K562 (cell line): ENCODE measurements around the gene KLK15. TPM values are rescaled to one million over a fixed set of nuclear protein-coding genes. Genes with fewer than 3 reads are reported as not detected.
A peak's percentile ranks its signal among the peaks of the same experiment; 100 is the strongest.

Source experiments
- ATAC-seq: fragments of 200-7000 bp; cut with Tn5 transposase; 3 replicates; pipeline ENCODE4 v1.9.1; 2020; ENCODE audit warnings: moderate library complexity
- BruUV-seq: library from RNA; stranded (reverse); fragments of 400-500 nt; replicated peaks from 2 replicates; lab custom pipeline; 2021; lab: Mats Ljungman, UMichigan
- CTCF ChIA-PET: fragments of 300-600 bp; formaldehyde crosslinking; extraction: SDS; loops from one replicate; lab custom pipeline; 2021; ENCODE audit warnings: low intra/inter-chr PET ratio; lab: Yijun Ruan, JAX
- POLR2A ChIA-PET: fragments of 300-600, 350-650 bp; sonication (Branson Sonifier 250); formaldehyde crosslinking; extraction: SDS; loops from one replicate; lab custom pipeline; 2021; ENCODE audit warnings: antibody characterized with exemption, inconsistent platforms; lab: Yijun Ruan, JAX
- DNase-seq, 4 experiments: peaks; one replicate each; pipeline versions ENCODE4 v3.0.0 to v3.0.0-alpha.2; 2011 to 2018; ENCODE audit warnings: low spot score in 3 of 4, mixed read lengths in 3 of 4; ENCODE audit errors: extremely low read depth in 1 of 4
- FAIRE-seq: peaks from 2 replicates; lab custom pipeline; 2011; peaks lifted over from hg19 to GRCh38; lab: Jason Lieb, UNC
- H2AFZ ChIP-seq: 2 replicates; pipeline ENCODE4 v1.6.0; 2011; ENCODE audit warnings: low read depth, low read length, control low read depth, inconsistent platforms
- H3K27ac ChIP-seq: fragments of 200-600 bp; 3 replicates; pipeline ENCODE4 v1.8.0; 2011; ENCODE audit warnings: low read depth, mild to moderate bottlenecking, control low read depth, inconsistent platforms, low read length, moderate library complexity, mixed read lengths; ENCODE audit errors: extremely low read depth
- H3K27me3 ChIP-seq, 2 experiments: fragments of 300-600 bp in 1 of 2; 2 replicates in 1 of 2; 3 replicates in 1 of 2; pipeline versions ENCODE4 v1.6.0 to v1.8.0; 2011; ENCODE audit warnings: inconsistent platforms in 2 of 2, low read length in 2 of 2, mild to moderate bottlenecking in 1 of 2, mixed read lengths in 1 of 2, moderate library complexity in 1 of 2; ENCODE audit not compliant: control insufficient read depth in 2 of 2, insufficient read depth in 2 of 2
- H3K36me3 ChIP-seq: fragments of 300-600 bp; 3 replicates; pipeline ENCODE4 v1.8.0; 2011; ENCODE audit warnings: mild to moderate bottlenecking, low read length, inconsistent platforms; ENCODE audit not compliant: control insufficient read depth, insufficient read depth
- H3K4me1 ChIP-seq, 2 experiments: fragments of 200-600 bp in 1 of 2; replicated peaks in 1 of 2; 2 replicates in 1 of 2; 3 replicates in 1 of 2; pipeline versions ENCODE4 v1.5.1 to v1.8.0; 2011; ENCODE audit warnings: inconsistent platforms in 2 of 2, low read length in 2 of 2, mild to moderate bottlenecking in 1 of 2, mixed read lengths in 1 of 2, moderate library complexity in 1 of 2; ENCODE audit not compliant: control insufficient read depth in 2 of 2, insufficient read depth in 2 of 2
- H3K4me2 ChIP-seq: 2 replicates; pipeline ENCODE4 v1.6.1; 2011; ENCODE audit warnings: low read length, control low read depth, inconsistent platforms, mixed read lengths; ENCODE audit not compliant: insufficient read depth
- H3K4me3 ChIP-seq: fragments of 200-600 bp; sonication (generic), shearing (Covaris generic); 2 replicates; pipeline ENCODE4 v1.5.1; 2016; ENCODE audit warnings: control low read depth, inconsistent platforms
- H3K79me2 ChIP-seq: fragments of 200-600 bp; 3 replicates; pipeline ENCODE4 v1.8.0; 2011; ENCODE audit warnings: low read length, inconsistent platforms; ENCODE audit not compliant: control insufficient read depth, insufficient read depth
- H3K9ac ChIP-seq, 2 experiments: 2 replicates each; pipeline versions ENCODE4 v1.6.0 to v1.6.1; 2011; ENCODE audit warnings: low read depth in 2 of 2, low read length in 2 of 2, control low read depth in 1 of 2, inconsistent platforms in 1 of 2, mild to moderate bottlenecking in 1 of 2, mixed read lengths in 1 of 2; ENCODE audit not compliant: insufficient read depth in 1 of 2
- H3K9me1 ChIP-seq: one replicate; pipeline ENCODE4 v1.6.0; 2011; ENCODE audit warnings: inconsistent platforms, mild to moderate bottlenecking, low read length, moderate library complexity; ENCODE audit not compliant: control insufficient read depth, insufficient read depth
- H3K9me3 ChIP-seq: replicated peaks from 2 replicates; pipeline ENCODE4 v1.5.1; 2011; ENCODE audit warnings: low read depth, low read length, inconsistent platforms; ENCODE audit not compliant: control insufficient read depth, insufficient read depth
- H4K20me1 ChIP-seq: replicated peaks from 2 replicates; pipeline ENCODE4 v1.6.1; 2011; ENCODE audit warnings: low read length, inconsistent platforms, mixed read lengths; ENCODE audit not compliant: control insufficient read depth, insufficient read depth
- ATF1 ChIP-seq, 2 experiments: fragments of 450-650 bp in 1 of 2; IDR thresholded peaks; 2 replicates each; pipeline ENCODE4 v1.6.1; 2016; ENCODE audit warnings: missing compliant biosample characterization in 1 of 2, missing genetic modification characterization in 1 of 2
- ATF3 ChIP-seq, 2 experiments: fragments of 450-650 bp in 1 of 2; sonication (generic) in 1 of 2; formaldehyde crosslinking in 1 of 2; IDR thresholded peaks in 1 of 2; conservative IDR thresholded peaks in 1 of 2; 2 replicates each; pipeline versions ENCODE4 v1.6.1 to v1.8.1; 2016 to 2023; ENCODE audit warnings: mild to moderate bottlenecking in 2 of 2, moderate library complexity in 2 of 2, inconsistent platforms in 1 of 2, missing genetic modification reagents in 1 of 2
- ATF7 ChIP-seq: fragments of 450-650 bp; IDR thresholded peaks from 2 replicates; pipeline ENCODE4 v1.7.1; 2014; ENCODE audit warnings: mild to moderate bottlenecking, moderate library complexity
- CCNT2 ChIP-seq: IDR thresholded peaks from 2 replicates; pipeline ENCODE4 v1.6.1; 2011; ENCODE audit warnings: borderline replicate concordance, low read depth, mild to moderate bottlenecking, moderate library complexity, mixed read lengths, low read length; ENCODE audit not compliant: insufficient read length; ENCODE audit errors: extremely low read depth
- CREM ChIP-seq: IDR thresholded peaks from 2 replicates; pipeline ENCODE4 v1.6.1; 2014; ENCODE audit warnings: antibody characterized with exemption, low read depth
- JUND ChIP-seq, 2 experiments: IDR thresholded peaks; 2 replicates in 1 of 2; 3 replicates in 1 of 2; pipeline ENCODE4 v1.6.1; 2011; ENCODE audit warnings: borderline replicate concordance in 2 of 2, low read depth in 2 of 2, low read length in 2 of 2, improper control_type of control experiment in 1 of 2, missing biosample characterization in 1 of 2, missing genetic modification characterization in 1 of 2, missing genetic modification reagents in 1 of 2
- POLR2A ChIP-seq: fragments of 450-650 bp; conservative IDR thresholded peaks from 2 replicates; pipeline ENCODE4 v1.6.1; 2016
- SOX6 ChIP-seq: fragments of 450-650 bp; IDR thresholded peaks from 2 replicates; pipeline ENCODE4 v1.6.1; 2014; ENCODE audit warnings: mild to moderate bottlenecking
- THRAP3 ChIP-seq: fragments of 450-650 bp; IDR thresholded peaks from 2 replicates; pipeline ENCODE4 v1.6.1; 2016; ENCODE audit warnings: mild to moderate bottlenecking, inconsistent platforms, borderline replicate concordance
- WGBS: fragments of 100-300 bp; shearing (Covaris generic); methylation state at CpG from one replicate; pipeline ENCODE4 v1.1.6; 2016; ENCODE audit warnings: low coverage, mixed read lengths; ENCODE audit not compliant: insufficient coverage; ENCODE audit errors: missing lambda C conversion rate; 5-methylcytosine and 5-hydroxymethylcytosine counted together
- in situ Hi-C: fragments of 300-500 bp; cut with MboI; formaldehyde crosslinking; loops from 4 replicates; pipeline ENCODE4 v1.15.0; 2018; ENCODE audit warnings: inconsistent platforms, mixed read lengths
- intact Hi-C: fragments of 100-400 bp; cut with micrococcal nuclease; formaldehyde crosslinking; loops from 2 replicates; pipeline ENCODE4 v1.14.2; 2022
- polyA plus RNA-seq, 8 experiments: library from polyadenylated mRNA; depleted of rRNA in 4 of 8; stranded (reverse) in 5 of 8; unstranded in 3 of 8; fragments of >200 nt; fragmentation: Nextera tagmentation in 2 of 8; fragmentation: Illumina TruSeq in 1 of 8; extraction: Ambion mirVana in 2 of 8; extraction: Trizol in 1 of 8; gene quantifications; 2 replicates each; pipeline versions ENCODE4 v1.2.1 to v1.2.3, GENCODE V29; 2011 to 2014; ENCODE audit warnings: inconsistent platforms in 1 of 8, missing spikeins in 1 of 8
- total RNA-seq, 7 experiments: library from RNA; depleted of rRNA in 6 of 7; stranded (reverse); fragments of >200 nt in 6 of 7; fragmentation: Illumina TruSeq in 2 of 7; extraction: Trizol in 2 of 7; gene quantifications; 2 replicates each; pipeline versions ENCODE4 v1.2.1 to v1.2.3, GENCODE V29; 2011 to 2021; ENCODE audit warnings: low replicate concordance in 1 of 7

The KLK15 gene
- total and polyA plus RNA-seq, 9 of the 15 experiments (the other 6 are each of a cell fraction or from before 2014, with no cell fraction given): not detected

DNA sequence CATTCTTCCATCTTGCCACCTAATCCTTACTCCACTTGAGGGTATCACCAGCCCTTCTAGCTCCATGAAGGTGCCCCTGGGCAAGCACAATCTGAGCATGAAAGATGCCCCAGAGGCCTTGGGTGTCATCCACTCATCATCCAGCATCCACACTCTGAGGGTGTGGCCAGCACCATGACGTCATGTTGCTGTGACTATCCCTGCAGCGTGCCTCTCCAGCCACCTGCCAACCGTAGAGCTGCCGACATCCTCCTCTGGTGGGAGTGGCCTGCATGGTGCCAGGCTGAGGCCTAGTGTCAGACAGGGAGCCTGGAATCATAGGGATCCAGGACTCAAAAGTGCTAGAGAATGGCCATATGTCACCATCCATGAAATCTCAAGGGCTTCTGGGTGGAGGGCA is 18.2 kb upstream of the KLK15 start:
- H3K4me3 ChIP-seq: no peak overlapping the region
- POLR2A ChIA-PET: no interaction called here
- ATAC-seq (no peak), DNase-seq (no peak), FAIRE-seq (no peak)
- TF ChIP-seq ATF7 (peak; percentile 85), CREM (peak; percentile 46; the same call in 1 of the 2 replicates), THRAP3 (no peak), ATF1 (CRISPR knock-in tag; IDR thresholded peaks at IDR 0.05) (no peak), ATF1 (tag; IDR thresholded peaks at IDR 0.05) (peak; percentile 52; the same call in 1 of the 2 replicates), CCNT2 (no peak), ATF3 (IDR thresholded peaks at IDR 0.05) (peak; percentile 77), ATF3 (CRISPR knock-in tag; conservative IDR thresholded peaks at IDR 0.05) (no peak), POLR2A (no peak), SOX6 (no peak), JUND (IDR thresholded peaks at IDR 0.05; ENCODE audit: borderline replicate concordance, low read depth, low read length) (0 out of 2 replicates have a peak, but pooled peaks have one; percentile 16), JUND (tag; IDR thresholded peaks at IDR 0.05; ENCODE audit: borderline replicate concordance, low read depth, low read length) (no peak)
- H3K4me1 ChIP-seq: no peaks in the 10 kb centered on the region; a peak in 1 of 5 replicates
- CTCF ChIA-PET: no interaction called here
- intact Hi-C loops (no loop called here), in situ Hi-C loops (no loop called here)
- no peaks in the 10 kb centered on the region for H3K36me3 ChIP-seq
- no peaks in the 10 kb centered on the region for H3K9me1 ChIP-seq
- no peaks in the 10 kb centered on the region for H3K9me3 ChIP-seq
- peaks cover 11 to 53% of the 10 kb centered on the region in 2 experiments; a peak in 4 of 5 replicates for H3K27me3 ChIP-seq
- 3% methylated on average over 4 of the region's 4 CpGs for WGBS
- H3K9ac ChIP-seq: no peak overlapping the region
- H4K20me1 ChIP-seq: no peaks in the 10 kb centered on the region
- no TSS peak for BruUV-seq
- no peaks in the 10 kb centered on the region for H3K79me2 ChIP-seq
- H2AFZ ChIP-seq: no peak overlapping the region
- H3K4me2 ChIP-seq: no peak overlapping the region
- H3K27ac ChIP-seq: no peak overlapping the region
